T-cell (primary cell): ENCODE measurements around the gene TNPO3. TPM values are rescaled to one million over a fixed set of nuclear protein-coding genes. Genes with fewer than 3 reads are reported as not detected.
A peak's percentile ranks its signal among the peaks of the same experiment; 100 is the strongest.

ENCODE experiments used
- ATAC-seq, 4 experiments: fragments of 200-7000 bp in 3 of 4; fragments of 150-1000 bp in 1 of 4; cut with Tn5 transposase; replicated peaks in 1 of 4; 1 replicate in 3 of 4; 2 replicates in 1 of 4; pipeline ENCODE4 v1.10.0; 2021; ENCODE audit warnings: moderate library complexity in 3 of 4, mild to moderate bottlenecking in 2 of 4, moderate number of reproducible peaks in 1 of 4
- CTCF ChIA-PET, 2 donors: fragments of 300-600 bp; sonication (Branson Sonifier 250); formaldehyde crosslinking; loops; one replicate each; lab custom pipeline; 2022; ENCODE audit warnings: antibody characterized with exemption in 2 of 2; lab: Charles Lee
- POLR2A ChIA-PET, 2 donors: fragments of 300-600 bp; sonication (Branson Sonifier 250); formaldehyde crosslinking; loops; one replicate each; lab custom pipeline; 2022; ENCODE audit warnings: antibody characterized with exemption in 2 of 2; lab: Charles Lee
- DNase-seq, 35 experiments: peaks; one replicate each; pipeline versions ENCODE4 v3.0.0 to v3.0.0-alpha.2; 2013 to 2023
- H3K27ac ChIP-seq: one replicate; pipeline ENCODE4 v1.5.1; 2013; ENCODE audit warnings: low read length
- H3K27me3 ChIP-seq, 2 experiments: replicated peaks in 1 of 2; 1 replicate in 1 of 2; 2 replicates in 1 of 2; pipeline versions ENCODE4 v1.6.1 to v1.7.0; 2013; ENCODE audit warnings: low read length in 1 of 2, mixed read lengths in 1 of 2; ENCODE audit not compliant: control insufficient read depth in 2 of 2, insufficient read depth in 2 of 2; ENCODE audit errors: extremely low read depth in 1 of 2
- H3K36me3 ChIP-seq, 2 donors: 1 replicate in 1 of 2; 2 replicates in 1 of 2; pipeline versions ENCODE4 v1.6.1 to v1.7.0; 2013; ENCODE audit warnings: low read length in 1 of 2; ENCODE audit not compliant: control insufficient read depth in 2 of 2, insufficient read depth in 1 of 2; ENCODE audit errors: extremely low read depth in 1 of 2
- H3K4me1 ChIP-seq, 2 experiments: 1 replicate in 1 of 2; 2 replicates in 1 of 2; pipeline versions ENCODE4 v1.6.1 to v1.7.0; 2013; ENCODE audit warnings: low read length in 2 of 2, mixed read lengths in 1 of 2; ENCODE audit not compliant: insufficient read depth in 2 of 2, control insufficient read depth in 1 of 2; ENCODE audit errors: extremely low read depth in 1 of 2
- H3K4me3 ChIP-seq, 2 donors: 1 replicate in 1 of 2; 2 replicates in 1 of 2; pipeline versions ENCODE4 v1.5.1 to v1.7.0; 2013; ENCODE audit warnings: mild to moderate bottlenecking in 2 of 2, low read length in 1 of 2, moderate library complexity in 1 of 2; ENCODE audit not compliant: control insufficient read depth in 1 of 2; ENCODE audit errors: extremely low read depth in 1 of 2
- H3K9me3 ChIP-seq: 2 replicates; pipeline ENCODE4 v1.7.0; 2013
- H3K27ac Mint-ChIP-seq, 2 donors: one replicate each; pipeline ENCODE4 v1.8.0; 2020 to 2021; ENCODE audit warnings: mild to moderate bottlenecking in 2 of 2, mixed read lengths in 2 of 2
- H3K27me3 Mint-ChIP-seq, 2 donors: one replicate each; pipeline ENCODE4 v1.8.0; 2021 to 2022; ENCODE audit warnings: mixed read lengths in 2 of 2
- H3K36me3 Mint-ChIP-seq: one replicate; pipeline ENCODE4 v1.8.0; 2021; ENCODE audit warnings: mixed read lengths
- H3K4me1 Mint-ChIP-seq, 3 donors: one replicate each; pipeline ENCODE4 v1.8.0; 2020 to 2022; ENCODE audit warnings: mixed read lengths in 3 of 3, mild to moderate bottlenecking in 1 of 3
- H3K4me3 Mint-ChIP-seq, 3 donors: one replicate each; pipeline ENCODE4 v1.8.0; 2020 to 2022; ENCODE audit warnings: mild to moderate bottlenecking in 3 of 3, mixed read lengths in 3 of 3, moderate library complexity in 3 of 3
- H3K9me3 Mint-ChIP-seq, 3 donors: one replicate each; pipeline ENCODE4 v1.8.0; 2020 to 2022; ENCODE audit warnings: mixed read lengths in 3 of 3
- WGBS: methylation state at CpG from one replicate; pipeline ENCODE4 v1.1.5; 2013; ENCODE audit warnings: missing lambda C conversion rate; ENCODE audit not compliant: insufficient coverage; 5-methylcytosine and 5-hydroxymethylcytosine counted together
- total RNA-seq, 35 experiments: library from RNA in 6 of 35; stranded (reverse) in 6 of 35; fragments of 120-200 nt in 1 of 35; gene quantifications; one replicate each; pipeline versions ENCODE4 v1.2.1 to v1.2.4 and lab custom pipeline; 2013 to 2026

The TNPO3 gene
- total RNA-seq, 5 donors from 2014 or later (not counting 1 experiment from before 2014, with no cell fraction given) = 26.5 to 39.9 (median 35.9) TPM

DNA sequence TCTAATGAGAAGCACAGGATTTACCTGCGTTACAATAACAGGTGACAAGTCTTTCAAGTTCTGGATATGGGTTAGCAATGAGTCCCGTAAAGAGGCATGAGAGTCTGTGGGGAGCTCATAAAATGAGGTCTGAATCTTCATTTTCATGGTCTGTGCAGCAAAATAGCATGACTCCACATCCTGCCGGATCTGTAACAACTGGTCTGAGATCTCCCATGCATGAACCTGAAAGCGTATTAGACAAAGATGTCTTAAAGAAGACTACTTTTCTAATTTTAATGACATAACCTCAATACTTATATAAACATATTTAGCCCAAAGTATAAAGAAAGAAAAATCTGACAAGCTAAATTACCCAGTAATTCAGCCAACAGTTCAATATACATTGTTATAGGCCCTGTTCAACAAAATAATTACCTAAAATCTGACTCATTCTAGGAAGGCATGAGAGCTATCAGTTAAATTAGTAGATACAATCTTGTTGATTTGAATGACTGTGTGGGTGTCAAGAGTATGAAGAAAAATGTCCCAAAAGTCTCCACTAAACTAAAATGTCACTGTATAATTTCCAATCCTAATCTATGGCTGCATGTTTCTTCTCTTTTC, 36.9 kb downstream of the TNPO3 start:
- Histone ChIP-seq H3K4me3 (no peak overlapping the region), H3K4me1 (peaks cover 0 to 3% of the 10 kb centered on the region in 2 experiments), H3K36me3 (peaks cover 0 to 40% of the 10 kb centered on the region in 2 donors), H3K9me3 (no peaks in the 10 kb centered on the region), H3K27me3 (no peaks in the 10 kb centered on the region), H3K27ac (no peak overlapping the region)
- peaks cover 39% of the 10 kb centered on the region for H3K36me3 Mint-ChIP-seq
- no peak overlapping the region for H3K27ac Mint-ChIP-seq
- CTCF ChIA-PET = interaction anchor here (0.6 to 1.3 kb wide), 2 partner anchors 72 to 993 kb away, joined by 3 to 5 read pairs; no protein-coding TSS in a partner anchor
- DNase-seq = no peak
- ATAC-seq = no peak
- POLR2A ChIA-PET = no interaction called here
- WGBS = 100% methylated on average over 1 of the region's 4 CpGs
- peaks cover 26 to 36% (median 26%) of the 10 kb centered on the region in 3 donors for H3K4me1 Mint-ChIP-seq
- H3K9me3 Mint-ChIP-seq = no peaks in the 10 kb centered on the region
- H3K27me3 Mint-ChIP-seq = no peaks in the 10 kb centered on the region
- H3K4me3 Mint-ChIP-seq = no peak overlapping the region

DNA sequence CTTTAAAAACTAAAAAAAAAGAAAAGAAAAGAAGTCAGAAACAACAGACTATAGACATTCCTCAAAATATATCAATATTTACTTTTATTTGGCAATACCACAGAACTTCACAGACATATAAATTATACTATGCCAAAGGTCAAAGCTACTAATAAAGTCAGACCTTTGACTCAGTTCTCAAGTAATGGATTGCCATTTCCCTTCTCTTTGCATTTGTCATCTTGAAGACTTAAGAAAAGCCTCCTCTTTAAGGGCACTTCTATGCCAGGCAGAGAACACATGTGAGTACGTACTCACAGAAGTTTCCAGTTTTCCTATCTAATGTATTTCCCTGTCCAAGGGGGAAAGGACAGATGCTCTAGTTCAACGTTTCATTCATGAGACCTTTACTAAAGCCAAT, 37.6 kb downstream of the TNPO3 start:
- H3K4me3 ChIP-seq = no peak overlapping the region
- H3K27me3 ChIP-seq = no peaks in the 10 kb centered on the region
- ChIA-PET CTCF (no interaction called here), POLR2A (interaction anchor here in 1 of 2 donors (0.6 kb wide), 1 partner anchor 1283 kb away, joined by 3 read pairs; no protein-coding TSS in a partner anchor)
- H3K27ac Mint-ChIP-seq = no peak overlapping the region
- H3K4me1 ChIP-seq = peaks cover 0 to 3% of the 10 kb centered on the region in 2 experiments
- no peak for DNase-seq
- peaks cover 24 to 33% (median 26%) of the 10 kb centered on the region in 3 donors for H3K4me1 Mint-ChIP-seq
- H3K27me3 Mint-ChIP-seq = no peaks in the 10 kb centered on the region
- H3K9me3 Mint-ChIP-seq = no peaks in the 10 kb centered on the region
- no peak overlapping the region for H3K4me3 Mint-ChIP-seq
- no peaks in the 10 kb centered on the region for H3K9me3 ChIP-seq
- H3K36me3 Mint-ChIP-seq = peaks cover 41% of the 10 kb centered on the region
- ATAC-seq = no peak
- WGBS = 100% methylated on average over 1 of the region's 2 CpGs
- no peak overlapping the region for H3K27ac ChIP-seq
- peaks cover 0 to 40% of the 10 kb centered on the region in 2 donors for H3K36me3 ChIP-seq

DNA sequence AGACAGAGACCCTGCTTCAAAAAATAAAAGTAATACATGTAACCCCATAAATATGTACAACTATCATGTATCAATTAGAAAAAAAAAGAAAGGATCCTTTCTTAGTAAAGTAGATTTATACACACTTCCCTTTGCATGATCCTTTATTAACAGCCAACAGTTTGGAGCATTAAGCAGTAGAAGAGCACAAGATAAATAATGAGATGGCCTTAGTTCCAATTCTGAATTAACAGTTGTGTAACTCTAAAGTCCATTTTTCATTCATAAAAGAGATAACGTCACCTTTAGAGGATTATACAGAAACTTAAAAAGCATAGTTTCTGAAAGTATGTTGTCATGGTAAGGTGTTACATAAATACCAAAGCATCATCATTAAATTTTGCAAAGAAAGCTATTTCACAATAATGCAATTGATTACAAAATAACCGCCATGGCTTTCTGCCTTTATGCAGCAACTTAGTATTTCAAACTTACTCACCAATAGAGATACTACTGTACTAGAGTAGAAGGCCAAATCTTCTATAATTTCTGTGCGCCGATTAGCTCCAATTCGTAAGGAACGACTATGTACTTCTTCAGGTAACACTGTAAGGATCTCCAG, 40.3 kb downstream of the TNPO3 start:
- H3K4me3 Mint-ChIP-seq = no peak overlapping the region
- ChIA-PET POLR2A (no interaction called here), CTCF (interaction anchor here in 1 of 2 donors (0.8 kb wide), 1 partner anchor 78 kb away, joined by 7 read pairs; no protein-coding TSS in a partner anchor)
- WGBS = no CpG with 5 or more reads among the region's 6 CpGs
- Histone ChIP-seq H3K36me3 (peaks cover 3 to 57% of the 10 kb centered on the region in 2 donors), H3K9me3 (no peaks in the 10 kb centered on the region), H3K27me3 (no peaks in the 10 kb centered on the region), H3K27ac (no peak overlapping the region), H3K4me3 (no peak overlapping the region), H3K4me1 (no peaks in the 10 kb centered on the region)
- peaks cover 16 to 25% (median 18%) of the 10 kb centered on the region in 3 donors for H3K4me1 Mint-ChIP-seq
- H3K36me3 Mint-ChIP-seq = peaks cover 50% of the 10 kb centered on the region
- DNase-seq = no peak
- ATAC-seq = no peak
- H3K27ac Mint-ChIP-seq = no peak overlapping the region
- H3K9me3 Mint-ChIP-seq = no peaks in the 10 kb centered on the region
- H3K27me3 Mint-ChIP-seq = no peaks in the 10 kb centered on the region

DNA sequence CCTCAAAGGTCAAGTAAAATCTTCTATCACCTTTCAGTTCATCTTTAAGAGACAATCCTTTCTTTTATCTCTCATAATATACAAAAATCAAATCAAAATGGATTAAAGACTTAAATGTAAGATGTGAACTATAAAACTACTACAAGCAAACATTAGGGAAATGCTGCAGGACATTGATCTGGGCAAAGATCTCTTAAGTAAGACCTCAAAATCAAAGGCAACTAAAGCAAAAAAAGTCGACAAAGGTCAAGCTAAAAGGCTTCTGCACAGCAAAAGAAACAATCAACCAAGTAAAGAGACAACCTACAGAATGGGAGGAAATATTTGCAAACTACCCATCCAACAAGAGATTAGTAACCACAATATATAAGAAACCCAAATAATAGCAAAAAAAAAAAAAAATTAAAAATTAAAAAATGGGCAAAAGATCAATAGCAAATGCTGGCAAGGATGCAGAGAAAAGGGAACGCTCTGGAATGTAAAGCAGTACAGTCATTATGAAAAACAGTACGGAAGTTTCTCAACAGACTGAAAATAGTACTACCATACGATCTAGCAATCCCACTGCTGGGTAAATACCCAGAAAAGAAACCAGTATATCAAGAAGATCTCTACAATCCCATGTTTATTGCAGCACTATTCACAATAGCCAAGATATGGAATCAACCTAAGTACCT, 41.7 kb downstream of the TNPO3 start:
- H3K9me3 ChIP-seq = no peaks in the 10 kb centered on the region
- H3K27ac ChIP-seq = no peak overlapping the region
- WGBS = 33% methylated on average over 1 of the region's 4 CpGs
- CTCF ChIA-PET = no interaction called here
- no peak overlapping the region for H3K27ac Mint-ChIP-seq
- H3K9me3 Mint-ChIP-seq = no peaks in the 10 kb centered on the region
- peaks cover 49% of the 10 kb centered on the region for H3K36me3 Mint-ChIP-seq
- peaks cover 20 to 30% (median 22%) of the 10 kb centered on the region in 3 donors for H3K4me1 Mint-ChIP-seq
- ATAC-seq = no peak
- no peaks in the 10 kb centered on the region for H3K27me3 Mint-ChIP-seq
- H3K27me3 ChIP-seq = no peaks in the 10 kb centered on the region
- POLR2A ChIA-PET = interaction anchor here in 1 of 2 donors (0.7 kb wide), 1 partner anchor 52 kb away, joined by 10 read pairs; no protein-coding TSS in a partner anchor
- H3K4me3 ChIP-seq = no peak overlapping the region
- no peak overlapping the region for H3K4me3 Mint-ChIP-seq
- DNase-seq = no peak
- no peaks in the 10 kb centered on the region for H3K4me1 ChIP-seq
- peaks cover 3 to 64% of the 10 kb centered on the region in 2 donors for H3K36me3 ChIP-seq

DNA sequence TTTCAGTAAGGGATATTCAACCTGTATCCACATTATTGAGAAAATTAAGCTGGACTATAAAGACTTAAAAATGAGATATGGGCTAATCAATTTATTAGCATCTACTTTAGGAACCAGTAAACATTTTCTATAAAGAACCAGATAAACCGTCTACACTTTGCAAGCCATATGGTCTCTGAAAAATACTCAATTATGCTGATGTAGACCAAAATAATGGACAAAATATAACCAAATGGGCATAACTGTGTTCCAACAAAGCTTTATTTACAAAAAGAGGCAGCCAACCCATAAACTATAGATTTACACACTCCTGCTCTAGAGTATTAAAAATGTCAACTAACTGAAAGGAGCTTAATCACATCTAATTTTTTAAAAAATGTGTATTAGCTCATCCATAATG, 42.3 kb downstream of the TNPO3 start:
- POLR2A ChIA-PET = interaction anchor here in 1 of 2 donors (0.7 kb wide), 1 partner anchor 51 kb away, joined by 10 read pairs; no protein-coding TSS in a partner anchor
- Histone ChIP-seq H3K27ac (no peak overlapping the region), H3K27me3 (no peaks in the 10 kb centered on the region), H3K4me1 (no peaks in the 10 kb centered on the region), H3K36me3 (peaks cover 6 to 61% of the 10 kb centered on the region in 2 donors), H3K9me3 (no peaks in the 10 kb centered on the region), H3K4me3 (no peak overlapping the region)
- ATAC-seq (no peak), DNase-seq (no peak)
- Mint-ChIP-seq H3K27ac (no peak overlapping the region), H3K4me1 (peaks cover 20 to 32% (median 20%) of the 10 kb centered on the region in 3 donors), H3K9me3 (no peaks in the 10 kb centered on the region), H3K36me3 (peaks cover 51% of the 10 kb centered on the region), H3K4me3 (no peak overlapping the region), H3K27me3 (no peaks in the 10 kb centered on the region)
- CTCF ChIA-PET = no interaction called here
- WGBS = 80% methylated on average over 1 of the region's 1 CpG

DNA sequence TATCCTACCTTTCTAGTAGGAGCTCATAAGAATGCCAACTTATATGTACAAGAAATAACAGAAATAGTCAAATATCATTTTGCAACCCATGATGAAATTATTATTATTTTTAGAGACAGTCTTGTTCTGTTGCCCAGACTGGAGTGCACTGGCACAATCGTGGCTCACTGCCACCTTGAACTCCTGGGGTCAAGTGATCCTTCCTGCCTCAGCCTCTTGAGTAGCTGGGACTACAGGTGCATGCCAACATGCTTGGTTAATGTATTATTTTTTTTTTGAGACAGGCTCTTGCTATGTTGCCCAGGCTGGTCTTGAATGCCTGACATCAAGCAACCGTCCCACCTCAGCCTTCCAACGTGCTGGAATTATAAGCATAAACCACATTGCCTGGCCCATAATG, 44.8 kb downstream of the TNPO3 start:
- H3K4me1 ChIP-seq = no peaks in the 10 kb centered on the region
- Mint-ChIP-seq H3K4me3 (no peak overlapping the region), H3K27me3 (no peaks in the 10 kb centered on the region), H3K27ac (peak overlapping the region in 1 of 2 donors; percentile 44), H3K4me1 (peaks cover 20 to 41% (median 26%) of the 10 kb centered on the region in 3 donors), H3K9me3 (no peaks in the 10 kb centered on the region), H3K36me3 (peaks cover 51% of the 10 kb centered on the region)
- no CpG with 5 or more reads among the region's 3 CpGs for WGBS
- ChIA-PET POLR2A (interaction anchor here in 1 of 2 donors (0.5 kb wide), 1 partner anchor 43 kb away, joined by 7 read pairs; no protein-coding TSS in a partner anchor), CTCF (interaction anchor here (0.5 to 0.7 kb wide), 2 partner anchors 10 to 112 kb away, joined by 3 read pairs; no protein-coding TSS in a partner anchor)
- no peak overlapping the region for H3K4me3 ChIP-seq
- H3K27ac ChIP-seq = no peak overlapping the region
- no peak for ATAC-seq
- DNase-seq = no peak
- peaks cover 14 to 57% of the 10 kb centered on the region in 2 donors for H3K36me3 ChIP-seq
- no peaks in the 10 kb centered on the region for H3K9me3 ChIP-seq
- H3K27me3 ChIP-seq = no peaks in the 10 kb centered on the region
